Activated CD8-positive, alpha-beta memory T cell treated with anti-CD3 and anti-CD28 coated beads for 24 hours (primary cell): ENCODE results near the gene BCAS3.
"Not testable (repeated sequence)": the region's sequence is repeated elsewhere in the genome, so short reads cannot be mapped to it uniquely, and the experiment has no call there.

Experiments
- DNase-seq: peaks from one replicate; pipeline ENCODE4 v3.0.0-alpha.2; 2020

The BCAS3 gene

DNA sequence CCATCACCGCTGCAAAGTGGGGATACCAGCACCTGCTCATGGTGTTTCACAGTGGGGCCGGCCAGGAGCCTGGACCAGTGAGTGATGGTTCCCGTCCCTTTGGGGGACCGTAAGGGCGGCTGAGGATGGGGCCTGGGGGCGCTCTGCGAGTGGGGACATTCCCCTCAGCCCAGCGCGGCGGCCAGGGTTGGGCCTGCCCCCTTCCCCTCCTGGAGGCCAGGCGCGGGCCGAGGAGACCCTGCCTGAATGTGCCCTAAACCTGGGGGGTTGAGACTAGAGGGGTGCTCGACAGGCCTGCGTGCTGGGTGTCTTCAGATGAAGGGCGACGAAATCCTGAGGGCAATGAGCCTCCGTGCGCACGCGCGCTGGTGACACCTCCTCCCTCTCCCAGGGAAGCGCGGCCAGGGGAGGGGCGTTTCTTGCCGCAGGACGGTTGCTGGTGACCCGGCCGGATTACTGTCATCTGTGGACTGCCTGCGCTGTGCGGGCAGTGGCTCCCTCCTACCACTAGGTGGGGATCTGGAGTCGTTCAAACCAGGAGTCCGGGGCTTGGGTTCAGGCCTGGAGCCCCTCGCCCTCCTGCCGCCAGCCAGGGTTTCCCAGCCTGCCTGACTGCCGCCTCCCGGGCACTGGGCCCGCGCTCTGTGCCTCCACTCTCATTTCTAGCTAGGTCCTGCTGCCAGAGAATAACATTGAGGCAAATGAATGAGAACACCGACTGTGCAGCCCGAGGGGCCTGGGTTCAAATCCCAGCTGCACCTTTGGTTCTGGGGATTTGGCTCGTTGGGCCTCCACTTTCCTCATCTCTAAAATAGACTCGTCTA, 739.1 kb downstream of the BCAS3 start:
- peak; percentile 86 for DNase-seq

DNA sequence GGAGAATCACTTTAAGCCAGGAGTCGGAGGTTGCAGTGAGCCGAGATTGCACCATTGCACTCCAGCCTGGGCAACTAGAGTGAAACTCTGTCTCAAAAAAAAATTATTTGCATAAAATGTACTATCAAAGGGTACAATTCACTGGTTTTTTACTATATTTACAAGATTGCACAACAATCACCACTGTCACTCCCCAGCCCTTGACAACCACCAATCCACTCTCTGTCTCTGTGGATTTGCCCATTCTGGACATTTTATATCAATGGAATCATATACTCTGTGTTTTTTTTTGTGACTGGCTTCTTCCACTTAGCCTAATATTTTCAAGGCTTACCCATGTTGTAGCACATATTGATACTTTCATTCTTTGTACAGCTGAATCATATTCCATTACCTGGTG, 740.8 kb downstream of the BCAS3 start:
- no peak for DNase-seq

DNA sequence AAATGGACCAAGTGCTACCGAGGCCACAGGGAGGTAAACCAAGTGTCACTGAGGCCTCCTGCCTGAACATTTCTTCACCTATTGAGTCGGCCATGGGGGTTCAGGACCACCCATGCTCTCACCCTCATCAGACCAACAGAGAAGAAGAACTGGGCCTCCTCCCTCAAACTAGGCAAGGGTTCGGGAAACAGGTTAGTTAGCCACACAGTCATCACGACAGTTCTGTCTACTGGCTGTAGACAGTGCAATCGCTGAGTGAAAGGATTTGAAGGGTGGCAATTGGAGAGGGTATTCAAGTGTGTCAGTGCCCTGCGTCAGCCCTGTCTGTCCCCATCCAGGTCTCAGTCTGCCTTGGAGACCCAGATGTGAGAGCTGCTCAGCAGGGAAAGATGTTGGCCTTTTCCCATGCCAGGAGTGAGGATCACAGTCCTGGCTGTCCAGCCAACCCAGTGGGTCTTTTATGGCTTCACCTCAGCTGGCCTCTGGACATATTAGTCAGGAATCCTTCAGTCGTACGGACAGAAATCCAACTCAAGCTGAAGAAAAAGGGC, 741.9 kb downstream of the BCAS3 start:
- no peak for DNase-seq

DNA sequence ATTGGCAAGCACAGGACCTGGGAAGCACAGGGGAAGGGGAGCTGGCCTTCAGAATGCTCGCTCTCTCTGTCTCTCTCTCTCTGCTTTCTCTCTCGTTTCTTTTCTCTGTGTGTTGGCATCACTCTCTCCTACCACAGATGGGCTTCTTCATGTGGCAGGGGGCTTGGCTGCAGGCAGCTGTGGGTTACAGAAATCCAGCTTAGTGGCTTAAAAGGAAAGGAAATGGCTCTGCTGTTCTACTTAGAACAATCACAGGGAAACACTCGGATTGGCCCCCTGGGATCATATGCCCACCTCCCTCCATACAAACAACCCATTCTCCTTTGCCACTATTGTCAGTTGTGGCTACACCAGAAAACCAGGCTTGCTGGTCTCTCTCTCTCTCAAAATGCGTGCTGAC, 742.4 kb downstream of the BCAS3 start:
- DNase-seq = no peak

DNA sequence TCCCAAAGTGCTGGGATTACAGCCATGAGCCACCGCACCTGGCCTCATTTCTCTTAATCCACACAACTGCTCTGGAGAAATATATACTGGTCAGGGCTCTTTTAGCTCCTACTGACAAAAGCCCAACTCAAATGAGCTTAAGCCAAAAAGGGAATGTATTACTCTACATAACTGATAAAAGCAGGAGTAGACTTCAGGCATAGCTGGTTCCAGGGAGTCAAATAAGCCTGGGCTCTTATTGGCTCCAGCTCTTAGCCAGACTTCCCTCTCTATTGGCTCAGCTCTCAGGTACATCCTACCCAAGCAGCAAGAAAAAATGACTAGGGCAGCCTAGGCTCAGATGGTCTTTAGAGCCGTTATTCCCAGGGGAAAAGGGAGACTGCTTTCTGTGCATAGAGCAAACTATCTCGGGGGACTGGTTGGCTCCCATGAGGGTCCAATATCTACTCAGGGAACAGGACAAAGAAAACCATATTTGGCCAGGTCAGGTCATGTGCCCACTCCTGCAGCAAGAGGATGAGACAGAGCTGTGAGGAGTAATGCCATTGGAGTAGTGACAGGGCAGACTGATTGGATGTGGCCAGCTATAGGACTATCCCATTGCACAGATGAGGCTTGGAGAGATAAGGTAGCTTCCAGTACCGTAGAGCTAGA, 743.2 kb downstream of the BCAS3 start:
- no peak for DNase-seq

DNA sequence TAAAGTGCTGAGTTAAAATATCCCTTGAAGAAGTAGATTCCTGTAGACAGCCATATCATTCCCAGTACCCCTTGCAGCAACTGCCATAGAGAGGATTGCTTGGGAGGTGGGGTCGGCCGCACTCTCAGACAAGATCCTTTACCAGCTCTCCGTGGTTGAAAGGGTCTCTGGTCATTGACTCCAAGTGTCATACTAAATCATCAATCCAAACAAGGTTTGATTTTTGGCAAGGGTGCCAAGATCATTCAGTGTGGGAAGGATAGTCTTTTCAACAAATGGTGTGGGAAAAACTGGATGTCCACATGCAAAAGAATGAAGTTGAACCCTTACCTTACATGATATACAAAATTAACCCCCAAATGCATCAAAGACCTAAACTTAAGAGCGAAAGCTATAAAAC, 743.8 kb downstream of the BCAS3 start:
- DNase-seq = no peak

DNA sequence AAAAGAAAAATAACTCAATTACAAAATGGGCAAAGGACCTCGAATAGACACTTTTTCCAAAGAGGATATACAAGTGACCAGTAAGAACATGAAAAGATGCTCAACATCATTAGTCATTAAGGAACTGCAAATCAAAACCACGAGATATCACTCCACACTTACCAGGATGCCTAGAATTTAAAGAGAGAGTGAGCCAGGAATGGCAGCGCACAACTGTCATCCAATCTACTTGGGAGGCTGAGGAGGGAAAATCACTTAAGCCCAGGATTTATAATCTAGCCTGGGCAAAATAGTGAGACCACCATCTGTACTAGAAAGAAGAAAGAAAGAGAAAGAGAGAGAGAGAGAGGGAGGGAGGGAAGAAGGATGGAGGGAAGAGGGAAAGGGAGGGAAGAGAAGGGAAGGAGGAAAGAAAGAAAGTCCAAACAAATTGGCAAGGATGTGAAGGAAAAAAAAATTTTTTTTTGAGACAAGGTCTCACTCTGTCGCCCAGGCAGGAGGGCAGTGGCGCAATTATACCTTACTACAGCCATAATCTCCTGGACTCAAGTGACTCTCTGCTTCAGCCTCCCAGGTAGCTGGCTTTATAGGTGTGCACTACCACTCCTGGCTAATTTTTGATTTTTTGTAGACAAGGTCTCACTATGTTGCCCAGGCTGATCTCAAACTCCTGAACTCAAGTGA, 744.6 kb downstream of the BCAS3 start:
- DNase-seq = no peak

DNA sequence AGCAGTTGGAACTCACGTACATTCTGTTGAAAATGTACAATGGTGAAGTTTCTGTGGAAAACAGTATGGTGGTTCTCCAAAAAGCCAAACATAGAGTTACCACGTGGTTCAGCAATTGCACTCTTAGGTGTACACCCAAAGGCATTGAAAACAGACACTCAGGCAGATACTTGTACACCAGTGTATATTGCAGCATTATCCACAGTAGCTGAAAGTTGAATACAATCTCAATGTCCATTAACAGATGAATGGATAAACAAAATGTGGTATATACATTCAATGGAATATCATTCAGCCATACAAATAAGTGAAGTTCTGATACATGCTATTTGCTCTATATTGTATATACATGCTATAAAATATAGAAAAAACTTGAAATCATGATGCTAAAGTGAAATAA, 745.2 kb downstream of the BCAS3 start:
- DNase-seq = no peak

DNA sequence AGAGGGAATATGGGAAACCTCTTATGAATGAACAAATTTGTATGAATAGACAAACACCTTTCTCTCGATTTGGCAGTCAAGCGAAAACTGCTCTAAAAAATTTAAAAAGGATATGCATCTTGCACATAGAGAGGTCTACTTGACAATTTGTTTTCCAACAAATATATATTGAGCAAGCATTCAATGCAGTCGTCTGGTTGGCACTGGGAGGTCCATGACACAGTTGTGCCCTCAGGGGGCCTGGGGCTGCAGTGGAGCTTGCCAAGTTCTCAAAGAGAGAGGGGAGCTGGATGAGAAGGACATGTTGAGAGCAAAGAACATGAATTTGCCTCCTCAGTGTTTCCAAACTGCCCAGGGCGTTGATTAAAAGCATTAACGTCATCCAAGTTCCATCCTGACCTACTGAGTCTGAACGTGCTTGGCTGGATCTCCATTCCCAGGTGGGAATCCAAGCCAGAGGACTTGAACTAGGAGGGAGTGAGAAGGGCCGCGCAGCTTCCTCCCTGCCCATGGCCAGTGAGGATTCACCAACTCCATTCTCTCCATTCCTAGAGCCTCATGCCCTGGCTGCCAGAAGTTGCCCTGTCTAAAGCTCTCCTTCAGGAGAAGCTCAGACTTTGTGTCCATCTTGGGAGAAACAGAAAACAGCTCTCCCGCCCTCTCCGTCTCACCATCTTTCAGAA, 746.5 kb downstream of the BCAS3 start:
- no peak for DNase-seq

DNA sequence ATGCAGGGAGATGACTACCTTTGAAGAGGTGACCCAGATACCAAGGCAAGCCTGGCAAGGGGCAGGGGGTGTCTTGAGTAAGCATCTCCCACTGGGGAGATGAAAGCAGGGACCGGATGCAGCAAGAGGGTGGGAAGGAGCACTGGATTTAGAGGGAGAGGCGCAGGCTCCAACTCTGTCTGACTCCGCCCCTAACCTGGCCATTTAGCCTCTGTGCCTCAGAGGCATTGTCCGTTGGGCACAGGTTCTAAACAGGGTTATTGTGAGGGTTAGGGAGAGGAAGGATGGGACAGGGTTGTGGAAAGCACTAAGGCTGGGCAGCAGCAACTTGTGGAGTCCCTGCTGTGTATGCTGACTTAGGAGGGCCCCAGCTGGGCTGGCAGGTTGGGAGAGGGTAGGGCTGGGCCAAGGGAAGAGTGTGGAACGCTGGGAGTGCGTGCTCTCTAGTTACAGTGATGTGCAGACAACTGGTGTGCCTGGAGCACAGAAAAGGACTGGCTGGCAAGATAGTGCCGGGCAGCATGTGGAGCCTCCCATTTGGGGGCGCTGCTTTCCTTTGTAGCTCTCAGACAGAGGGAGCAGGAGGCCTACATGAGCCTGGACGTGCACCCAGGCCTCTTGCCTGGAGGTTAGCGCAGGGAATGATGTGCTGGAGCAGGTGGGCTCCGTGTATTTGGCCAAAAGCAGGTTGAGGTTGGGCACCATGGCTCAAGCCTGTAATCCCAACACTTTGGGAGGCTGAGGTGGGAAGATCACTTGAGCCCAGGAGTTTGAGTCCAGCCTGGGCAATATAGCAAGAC, 748.2 kb downstream of the BCAS3 start:
- DNase-seq = no peak

DNA sequence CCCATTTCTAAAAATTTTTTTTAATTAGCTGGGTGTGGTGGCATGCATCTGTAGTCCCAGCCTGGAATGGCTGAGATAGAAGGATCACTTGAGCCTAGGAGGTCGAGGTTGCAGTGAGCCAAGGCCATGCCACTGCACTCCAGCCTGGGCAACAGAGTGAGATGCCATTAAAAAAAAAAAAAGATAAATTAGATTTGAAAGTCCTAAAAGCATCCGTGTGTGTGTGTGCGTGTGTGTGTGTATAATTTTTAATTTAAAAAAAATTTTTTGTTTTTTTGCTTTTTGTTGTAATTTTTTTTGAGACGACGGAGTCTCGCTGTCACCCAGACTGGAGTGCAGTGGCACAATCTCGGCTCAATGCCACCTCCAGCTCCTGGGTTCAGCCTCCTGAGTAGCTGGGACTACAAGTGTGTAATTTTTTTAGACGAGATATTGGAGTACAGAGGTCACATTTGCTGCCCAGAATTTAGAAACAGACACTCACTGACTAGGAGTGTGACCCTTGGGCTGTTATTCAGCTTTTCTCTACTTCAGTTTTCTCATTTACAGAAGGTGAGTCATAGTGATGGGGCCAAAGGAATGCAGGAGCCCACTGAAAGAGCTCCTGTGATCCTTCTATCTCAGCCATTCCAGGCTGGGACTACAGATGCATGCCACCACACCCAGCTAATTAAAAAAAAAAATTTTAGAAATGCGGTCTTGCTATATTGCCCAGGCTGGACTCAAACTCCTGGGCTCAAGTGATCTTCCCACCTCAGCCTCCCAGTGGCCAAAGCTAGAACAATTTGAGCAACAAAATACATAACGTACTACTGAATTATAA, 749.0 kb downstream of the BCAS3 start:
- DNase-seq = no peak

DNA sequence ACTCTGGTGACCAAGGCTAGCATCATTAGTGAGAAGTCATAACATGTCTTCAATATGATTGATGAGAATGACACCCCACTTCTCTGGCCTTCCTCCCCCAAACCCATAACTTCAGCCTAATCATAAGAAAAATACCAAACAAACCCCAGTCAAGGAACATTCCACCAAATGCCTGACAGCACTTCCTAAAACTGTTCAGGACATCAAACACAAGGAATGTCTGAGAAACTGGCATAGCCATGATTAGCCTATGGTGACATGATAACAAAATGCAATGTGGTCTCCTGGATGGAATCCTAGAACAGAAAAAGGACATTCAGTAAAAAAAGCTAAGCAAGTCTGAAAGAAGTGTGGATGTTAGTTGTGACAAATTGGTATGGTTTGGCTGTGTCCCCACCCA, 749.9 kb downstream of the BCAS3 start:
- DNase-seq = no peak

DNA sequence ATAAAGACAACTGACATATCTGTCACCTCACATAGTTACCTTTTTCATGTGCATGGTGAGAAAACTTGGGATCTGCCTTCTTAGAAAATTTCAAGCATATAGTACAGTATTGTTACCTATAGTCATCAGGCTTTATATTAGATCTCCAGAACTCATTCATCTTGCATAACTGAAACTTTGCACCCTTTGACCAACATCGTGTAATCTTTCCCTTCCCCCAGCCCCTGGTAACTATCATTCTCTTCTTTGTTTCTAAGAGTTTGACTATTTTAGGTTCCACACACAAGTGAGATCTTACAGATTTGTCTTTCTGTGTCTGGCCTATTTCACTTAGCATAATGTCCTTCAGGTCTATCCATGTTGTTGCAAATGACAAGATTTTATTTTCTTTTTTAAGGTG, 751.6 kb downstream of the BCAS3 start:
- DNase-seq = no peak

DNA sequence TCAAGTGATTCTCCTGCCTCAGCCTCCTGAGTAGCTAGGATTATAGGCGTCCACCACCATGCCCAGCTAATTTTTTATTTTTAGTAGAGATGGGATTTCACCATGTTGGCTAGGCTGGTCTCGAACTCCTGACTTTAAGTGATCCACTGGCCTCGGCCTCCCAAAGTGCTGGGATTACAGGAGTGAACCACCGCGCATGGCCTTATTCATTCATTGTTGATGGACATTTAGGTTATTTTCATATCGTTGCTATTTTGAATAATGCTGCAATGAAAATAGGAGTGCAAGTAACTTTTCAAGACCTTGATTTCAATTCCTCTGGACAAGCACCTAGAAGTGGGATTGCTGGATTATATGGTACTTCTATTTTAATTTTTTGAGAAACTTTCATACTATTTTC, 752.2 kb downstream of the BCAS3 start:
- DNase-seq = not testable (repeated sequence)

DNA sequence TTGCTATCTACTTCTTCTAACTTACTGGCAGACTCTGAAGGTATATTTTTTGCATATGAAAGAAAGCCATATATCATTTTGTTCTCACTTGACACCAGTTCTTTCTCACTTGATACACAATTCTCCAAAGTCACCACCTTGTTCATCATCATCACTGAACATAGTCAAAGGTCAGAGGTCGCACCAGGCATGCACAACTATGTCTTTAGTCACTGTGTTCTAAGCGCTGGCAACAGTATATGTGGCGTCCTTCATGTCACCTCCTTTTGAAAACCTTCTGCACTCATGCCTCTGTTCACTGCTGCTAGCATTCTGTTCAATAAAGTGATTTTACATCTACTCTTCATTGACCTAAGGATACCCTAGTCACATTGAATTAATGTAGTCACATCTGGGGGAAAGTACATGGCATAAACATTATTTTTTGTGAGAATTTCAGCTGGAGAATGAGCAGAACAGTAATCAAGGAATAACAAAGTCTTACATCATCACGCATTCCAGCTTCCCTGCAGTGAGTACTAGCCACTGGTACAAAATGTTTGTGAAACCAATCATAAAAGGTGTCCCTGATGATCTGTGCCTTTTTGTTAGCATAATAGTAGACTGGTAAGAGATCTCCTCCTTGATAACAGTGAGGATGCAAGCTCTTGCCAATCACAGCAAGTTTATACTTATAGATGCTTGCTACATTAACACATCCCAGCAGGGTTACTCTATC, 754.1 kb downstream of the BCAS3 start:
- no peak for DNase-seq

DNA sequence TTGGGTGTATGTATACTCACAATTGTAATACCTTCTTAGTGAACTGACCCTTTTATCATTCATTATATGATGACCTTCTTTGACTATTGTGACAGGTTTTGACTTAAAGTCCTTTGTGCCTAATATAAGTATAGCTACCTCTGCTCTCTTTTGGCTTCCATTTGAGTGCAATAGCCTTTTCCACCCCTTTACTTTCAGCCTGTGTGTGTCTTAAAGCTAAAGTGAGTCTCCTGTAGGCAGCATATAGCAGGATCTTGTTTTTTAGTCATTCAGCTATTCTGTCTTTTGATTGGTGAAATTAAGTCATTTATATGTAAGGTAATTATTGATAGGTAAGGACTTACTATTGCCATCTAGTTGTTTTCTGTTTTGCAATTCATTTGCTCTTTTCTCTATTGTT, 758.6 kb downstream of the BCAS3 start:
- no peak for DNase-seq

DNA sequence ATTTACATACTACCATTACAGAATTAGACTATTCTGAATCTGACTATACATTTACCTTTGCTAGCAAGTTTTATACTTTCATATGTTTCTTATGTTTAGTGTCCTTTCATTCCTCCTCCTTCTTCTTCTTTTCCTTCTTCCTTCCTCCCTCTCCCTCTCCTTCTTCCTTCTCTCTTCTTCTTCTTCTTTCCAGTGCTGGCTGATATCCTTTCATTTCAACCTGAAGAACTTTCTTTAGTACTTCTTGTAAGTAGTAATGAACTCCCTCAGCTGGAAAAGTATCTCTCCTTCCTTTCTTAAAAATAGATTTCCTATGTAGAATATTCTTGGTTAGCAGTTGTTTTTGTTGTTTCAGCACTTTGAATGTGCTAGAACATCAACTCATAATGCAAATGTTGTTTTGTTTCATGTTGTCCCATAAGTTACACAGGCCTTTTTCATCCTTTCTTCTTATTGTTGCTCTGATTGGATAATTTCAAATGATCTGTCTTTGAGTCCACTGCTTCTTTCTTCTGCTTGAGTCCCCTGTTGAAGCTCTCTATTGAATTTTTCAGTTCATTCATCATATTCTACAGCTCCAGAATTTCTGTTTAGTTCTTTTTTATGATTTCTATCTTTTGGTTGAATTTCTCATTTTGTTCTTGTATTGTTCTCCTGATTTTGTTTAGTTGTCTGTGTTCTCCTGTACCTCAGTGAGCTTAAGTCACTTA, 759.5 kb downstream of the BCAS3 start:
- DNase-seq = no peak

DNA sequence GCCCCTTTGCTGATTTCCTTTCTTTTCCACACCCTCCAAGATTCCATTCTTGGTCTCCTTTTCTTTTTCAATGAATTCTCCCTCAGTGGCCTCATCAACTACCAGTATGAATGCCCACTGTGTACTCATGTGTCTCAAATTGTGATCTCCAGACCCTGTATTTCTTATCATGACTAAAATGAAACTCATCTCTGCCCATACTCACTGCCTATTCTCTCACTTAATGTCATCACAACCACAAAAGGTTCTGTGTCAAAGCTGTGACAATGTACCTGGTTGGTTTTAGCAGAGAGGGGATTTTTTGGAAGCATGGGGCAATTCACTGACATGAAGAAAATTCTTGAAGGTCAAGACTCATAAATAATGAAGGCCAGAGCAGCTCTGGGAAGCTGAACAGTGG, 763.0 kb downstream of the BCAS3 start:
- DNase-seq = no peak

DNA sequence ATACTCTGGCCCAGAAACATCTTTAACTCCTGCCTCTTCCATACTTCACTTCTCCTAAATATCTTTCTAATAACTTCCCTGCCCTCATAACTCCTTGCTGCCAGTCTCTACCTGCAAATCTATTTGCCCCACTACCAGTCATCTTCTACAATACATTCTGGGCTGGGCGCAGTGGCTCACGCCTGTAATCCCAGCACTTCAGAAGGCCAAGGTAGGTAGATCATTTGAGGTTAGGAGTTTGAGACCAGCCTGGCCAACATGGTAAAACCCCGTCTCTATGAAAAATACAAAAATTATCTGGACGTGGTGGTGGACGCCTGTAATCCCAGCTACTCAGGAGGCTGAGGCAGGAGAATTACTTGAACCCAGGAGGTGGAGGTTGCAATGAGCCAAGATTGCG, 763.9 kb downstream of the BCAS3 start:
- not testable (repeated sequence) for DNase-seq
